Activated naive CD4-positive, alpha-beta T cell treated with anti-CD3 and anti-CD28 coated beads, Interleukin-2, amount 50 U/mL, for 72 hours (primary cell): Measurements from ENCODE around the gene AFF3. TPM values are rescaled to one million over a fixed set of nuclear protein-coding genes. Genes with fewer than 3 reads are reported as not detected.
"Not testable (repeated sequence)": the region's sequence is repeated elsewhere in the genome, so short reads cannot be mapped to it uniquely, and the experiment has no call there.

ENCODE experiments used
- ATAC-seq, 2 donors: fragments of 150-1000 bp; cut with Tn5 transposase; 2 replicates each; pipeline ENCODE4 v1.10.0; 2021; ENCODE audit warnings: mild to moderate bottlenecking in 2 of 2, moderate library complexity in 2 of 2
- DNase-seq, 2 donors: peaks; one replicate each; pipeline ENCODE4 v3.0.0; 2021 to 2022; ENCODE audit warnings: low spot score in 2 of 2
- H3K27ac Mint-ChIP-seq, 2 donors: one replicate each; pipeline ENCODE4 v1.8.0; 2022; ENCODE audit warnings: mild to moderate bottlenecking in 2 of 2, mixed read lengths in 2 of 2
- H3K36me3 Mint-ChIP-seq, 2 donors: one replicate each; pipeline ENCODE4 v1.8.0; 2022; ENCODE audit warnings: mixed read lengths in 2 of 2
- H3K9me3 Mint-ChIP-seq, 2 donors: one replicate each; pipeline ENCODE4 v1.8.0; 2022; ENCODE audit warnings: mixed read lengths in 2 of 2
- total RNA-seq, 2 donors: library from RNA; stranded (reverse); gene quantifications; one replicate each; pipeline ENCODE4 v1.2.3, GENCODE V29; 2022

Gene AFF3
- total RNA-seq, 2 donors from 2014 or later = 1.5 to 5.2 TPM

- ATAC-seq (no peak), DNase-seq (no peak)
- H3K9me3 Mint-ChIP-seq = no peaks in the 10 kb centered on the region
- H3K36me3 Mint-ChIP-seq = no peaks in the 10 kb centered on the region
- H3K27ac Mint-ChIP-seq = no peak overlapping the region
Observed at GRCh38 chr2:99545604-99546003, 596.8 kb downstream of the AFF3 start.

GRCh38 chr2:99545066-99545465, 597.3 kb downstream of the AFF3 start:
- DNase-seq = no peak
- ATAC-seq = no peak

GRCh38 chr2:99544608-99545007, 597.8 kb downstream of the AFF3 start:
- H3K9me3 Mint-ChIP-seq = no peaks in the 10 kb centered on the region
- DNase-seq (no peak), ATAC-seq (no peak)
- H3K36me3 Mint-ChIP-seq = no peaks in the 10 kb centered on the region
- H3K27ac Mint-ChIP-seq = no peak overlapping the region

More at GRCh38 chr2:99545066-99545465, 597.3 kb downstream of the AFF3 start:
- Mint-ChIP-seq H3K36me3 (no peaks in the 10 kb centered on the region), H3K9me3 (no peaks in the 10 kb centered on the region), H3K27ac (no peak overlapping the region)

GRCh38 chr2:99543247-99543646, 599.1 kb downstream of the AFF3 start:
- H3K27ac Mint-ChIP-seq = no peak overlapping the region
- H3K9me3 Mint-ChIP-seq = no peaks in the 10 kb centered on the region
- H3K36me3 Mint-ChIP-seq = no peaks in the 10 kb centered on the region
- ATAC-seq (no peak), DNase-seq (no peak)

- Mint-ChIP-seq H3K36me3 (peaks cover 0 to 7% of the 10 kb centered on the region in 2 donors), H3K9me3 (peaks cover 3 to 9% of the 10 kb centered on the region in 2 donors), H3K27ac (no peak overlapping the region)
- no peak for ATAC-seq
- DNase-seq = no peak
Observed at GRCh38 chr2:99537910-99538485, 604.4 kb downstream of the AFF3 start.

GRCh38 chr2:99524056-99524455, 618.3 kb downstream of the AFF3 start:
- ATAC-seq = no peak
- H3K36me3 Mint-ChIP-seq = no peaks in the 10 kb centered on the region
- peaks cover 0 to 3% of the 10 kb centered on the region in 2 donors for H3K9me3 Mint-ChIP-seq
- no peak for DNase-seq
- peak overlapping the region in 1 of 2 donors; percentile 66 for H3K27ac Mint-ChIP-seq

GRCh38 chr2:99522157-99522556, 620.2 kb downstream of the AFF3 start:
- ATAC-seq = no peak
- DNase-seq = no peak
- H3K9me3 Mint-ChIP-seq = peaks cover 0 to 3% of the 10 kb centered on the region in 2 donors
- H3K27ac Mint-ChIP-seq = no peak overlapping the region
- H3K36me3 Mint-ChIP-seq = no peaks in the 10 kb centered on the region

- H3K36me3 Mint-ChIP-seq = no peaks in the 10 kb centered on the region
- peaks cover 0 to 3% of the 10 kb centered on the region in 2 donors for H3K9me3 Mint-ChIP-seq
- DNase-seq (no peak), ATAC-seq (no peak)
- no peak overlapping the region for H3K27ac Mint-ChIP-seq
Observed at GRCh38 chr2:99520813-99521212, 621.6 kb downstream of the AFF3 start.

GRCh38 chr2:99520195-99520594, 622.2 kb downstream of the AFF3 start:
- ATAC-seq = no peak
- DNase-seq = no peak
- peaks cover 0 to 3% of the 10 kb centered on the region in 2 donors for H3K9me3 Mint-ChIP-seq

GRCh38 chr2:99514357-99514756, 628.0 kb downstream of the AFF3 start:
- ATAC-seq = no peak
- Mint-ChIP-seq H3K36me3 (no peaks in the 10 kb centered on the region), H3K9me3 (no peaks in the 10 kb centered on the region), H3K27ac (no peak overlapping the region)
- no peak for DNase-seq

More at GRCh38 chr2:99520195-99520594, 622.2 kb downstream of the AFF3 start:
- no peaks in the 10 kb centered on the region for H3K36me3 Mint-ChIP-seq
- no peak overlapping the region for H3K27ac Mint-ChIP-seq

GRCh38 chr2:99512181-99512591, 630.2 kb downstream of the AFF3 start:
- H3K9me3 Mint-ChIP-seq = no peaks in the 10 kb centered on the region
- ATAC-seq = no peak
- H3K27ac Mint-ChIP-seq = no peak overlapping the region
- H3K36me3 Mint-ChIP-seq = no peaks in the 10 kb centered on the region
- no peak for DNase-seq

GRCh38 chr2:99509387-99509786, 633.0 kb downstream of the AFF3 start:
- Mint-ChIP-seq H3K9me3 (peaks cover 0 to 5% of the 10 kb centered on the region in 2 donors), H3K36me3 (no peaks in the 10 kb centered on the region), H3K27ac (no peak overlapping the region)
- no peak for DNase-seq
- no peak for ATAC-seq

GRCh38 chr2:99507937-99508818, 634.2 kb downstream of the AFF3 start:
- Mint-ChIP-seq H3K9me3 (peaks cover 0 to 5% of the 10 kb centered on the region in 2 donors), H3K36me3 (no peaks in the 10 kb centered on the region), H3K27ac (no peak overlapping the region)
- DNase-seq (no peak), ATAC-seq (no peak)

- Mint-ChIP-seq H3K36me3 (no peaks in the 10 kb centered on the region), H3K27ac (no peak overlapping the region), H3K9me3 (peaks cover 0 to 5% of the 10 kb centered on the region in 2 donors)
- DNase-seq (no peak), ATAC-seq (peak; percentile 36 to 57)
Observed at GRCh38 chr2:99504844-99505584, 637.4 kb downstream of the AFF3 start.

GRCh38 chr2:99503662-99504416, 638.6 kb downstream of the AFF3 start:
- H3K9me3 Mint-ChIP-seq, H3K36me3 Mint-ChIP-seq, DNase-seq, ATAC-seq, H3K27ac Mint-ChIP-seq: not testable (repeated sequence)

- peak overlapping the region in 1 of 2 donors; percentile 73 for H3K27ac Mint-ChIP-seq
- ATAC-seq = no peak
- DNase-seq = no peak
- peaks cover 0 to 4% of the 10 kb centered on the region in 2 donors for H3K9me3 Mint-ChIP-seq
- H3K36me3 Mint-ChIP-seq = peaks cover 0 to 6% of the 10 kb centered on the region in 2 donors
Observed at GRCh38 chr2:99496021-99496420, 646.4 kb downstream of the AFF3 start.
